A549 (cell line): ENCODE data around the gene ZBTB2.

ENCODE experiments used
- CHD2 ChIP-seq: fragments of 150-350 bp; IDR thresholded peaks from 2 replicates; pipeline ENCODE4 v1.6.1; 2014; ENCODE audit warnings: low read length; ENCODE audit not compliant: partially characterized antibody
- CTCF ChIP-seq: fragments of >200 bp; sonication (Bioruptor Twin); formaldehyde crosslinking; IDR thresholded peaks from 3 replicates; pipeline ENCODE4 v1.5.1; 2016
- EP300 ChIP-seq, 2 experiments: fragments of >200 bp; sonication (Bioruptor Twin); formaldehyde crosslinking; IDR thresholded peaks; 2 replicates in 1 of 2; 3 replicates in 1 of 2; pipeline ENCODE4 v1.6.1; 2016 to 2017
- JUNB ChIP-seq: fragments of >200 bp; sonication (Bioruptor Twin); formaldehyde crosslinking; IDR thresholded peaks from 2 replicates; pipeline ENCODE4 v1.6.1; 2016
- MAFK ChIP-seq: fragments of 450-650 bp; IDR thresholded peaks from 2 replicates; pipeline ENCODE4 v1.6.1; 2014; ENCODE audit not compliant: partially characterized antibody
- NFE2L2 ChIP-seq: fragments of 150-350 bp; conservative IDR thresholded peaks from 2 replicates; pipeline ENCODE4 v1.6.1; 2014; ENCODE audit warnings: low read length
- PHF8 ChIP-seq: fragments of 200-600 bp; sonication (generic); IDR thresholded peaks from 2 replicates; pipeline ENCODE4 v1.6.1; 2016; ENCODE audit warnings: low read depth, mild to moderate bottlenecking, antibody characterized with exemption, moderate library complexity, borderline replicate concordance
- POLR2A ChIP-seq: IDR thresholded peaks from 2 replicates; pipeline ENCODE4 v1.6.1; 2012; ENCODE audit warnings: mild to moderate bottlenecking, low read length
- RAD21 ChIP-seq, 2 experiments: fragments of >200 bp in 1 of 2; sonication (Bioruptor Twin) in 1 of 2; formaldehyde crosslinking in 1 of 2; IDR thresholded peaks in 1 of 2; conservative IDR thresholded peaks in 1 of 2; 2 replicates in 1 of 2; 3 replicates in 1 of 2; pipeline ENCODE4 v1.6.1; 2012 to 2018; ENCODE audit warnings: inconsistent platforms in 1 of 2
- REST ChIP-seq: fragments of 200-600 bp; sonication (generic); IDR thresholded peaks from 2 replicates; pipeline ENCODE4 v1.6.1; 2016; ENCODE audit warnings: antibody characterized with exemption, mild to moderate bottlenecking, moderate library complexity
- SREBF2 ChIP-seq: fragments of 450-650 bp; IDR thresholded peaks from 2 replicates; pipeline ENCODE4 v1.6.1; 2014; ENCODE audit warnings: mild to moderate bottlenecking, moderate library complexity
- USF2 ChIP-seq: fragments of 450-650 bp; IDR thresholded peaks from 2 replicates; pipeline ENCODE4 v1.6.1; 2014; ENCODE audit warnings: antibody characterized with exemption

- no peak for TF ChIP-seq CTCF
- no peak for TF ChIP-seq NFE2L2
- TF ChIP-seq POLR2A = no peak
- TF ChIP-seq EP300 (IDR thresholded peaks at IDR 0.05) = no peak
- no peak for TF ChIP-seq RAD21 (conservative IDR thresholded peaks at IDR 0.05 in 1 of 2, IDR thresholded peaks at IDR 0.05 in 1 of 2)
- no peak for TF ChIP-seq CHD2
- TF ChIP-seq PHF8 = no peak
- no peak for TF ChIP-seq MAFK
- no peak for TF ChIP-seq SREBF2
- TF ChIP-seq USF2 = no peak
- TF ChIP-seq REST = no peak
- no peak for TF ChIP-seq JUNB
Observed at GRCh38 chr6:151340219-151340978, 51.0 kb downstream of the ZBTB2 start.
